Spleen (tissue), 7 donors: ENCODE results near the gene BRCA2.

ENCODE experiments used
- CTCF ChIP-seq, 11 experiments: fragments of 200-600 bp in 7 of 11; fragments of 450-650 bp in 4 of 11; sonication (generic) in 4 of 11; IDR thresholded peaks in 8 of 11; conservative IDR thresholded peaks in 3 of 11; 1 replicate in 7 of 11; 2 replicates in 4 of 11; pipeline versions ENCODE4 v1.4.0 to v1.8.0; 2016 to 2021; ENCODE audit warnings: antibody characterized with exemption in 11 of 11, inconsistent platforms in 4 of 11, mild to moderate bottlenecking in 1 of 11
- POLR2A ChIP-seq, 3 donors: fragments of 450-650 bp; IDR thresholded peaks; one replicate each; pipeline ENCODE4 v1.5.1; 2017; ENCODE audit warnings: antibody characterized with exemption in 3 of 3, mild to moderate bottlenecking in 1 of 3
- donor health status: DM: no; HTN: no; CAD: no; lungs with moderate emphysema.
- donor health status: DM: no; HTN: no; CAD: no.
- donor health status: DM: no; HTN: no; CAD: no.

DNA sequence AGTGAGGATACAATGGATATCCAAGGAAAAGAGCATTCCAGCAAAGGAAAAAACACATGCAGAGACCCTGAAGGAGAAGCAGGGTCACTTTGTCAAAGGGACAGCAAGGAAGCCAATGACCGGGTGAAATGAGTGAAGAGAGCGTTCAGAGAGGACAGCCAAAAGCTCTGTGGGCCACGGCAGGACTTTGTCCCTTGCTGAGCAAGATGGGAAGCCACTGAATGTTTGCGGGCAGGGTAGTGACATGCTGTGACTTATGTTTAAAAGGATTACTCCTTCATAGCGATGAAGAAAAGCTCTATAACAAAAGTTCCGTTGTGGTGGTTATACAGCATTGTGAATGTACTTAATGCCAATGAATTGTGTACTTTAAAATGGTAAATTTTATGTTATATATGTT lies 16.6 kb upstream of the BRCA2 start:
- TF ChIP-seq CTCF (IDR thresholded peaks at IDR 0.05 in 8 of 11, conservative IDR thresholded peaks at IDR 0.05 in 3 of 11) (no peak), POLR2A (IDR thresholded peaks at IDR 0.05) (no peak)
